ENCODE data around the gene MGMT.

Gene MGMT

GRCh38 chr10:129771024-129771423 lies 304.0 kb downstream of the MGMT start:
- no peak overlapping the region for H3K27ac ChIP-seq
- TF ChIP-seq CTCF (conservative IDR thresholded peaks at IDR 0.05), result no peak

- H3K27ac ChIP-seq, result no peak overlapping the region
- no peak for TF ChIP-seq CTCF (conservative IDR thresholded peaks at IDR 0.05)
Observed at GRCh38 chr10:129771576-129771975, 304.5 kb downstream of the MGMT start.

- no peak for TF ChIP-seq CTCF (conservative IDR thresholded peaks at IDR 0.05)
- no peak overlapping the region for H3K27ac ChIP-seq
Observed at GRCh38 chr10:129771991-129772431, 305.0 kb downstream of the MGMT start.

- no peak for TF ChIP-seq CTCF (conservative IDR thresholded peaks at IDR 0.05)
- H3K27ac ChIP-seq, result no peak overlapping the region
Observed at GRCh38 chr10:129772468-129773358, 305.7 kb downstream of the MGMT start.

- no peak overlapping the region for H3K27ac ChIP-seq
- no peak for TF ChIP-seq CTCF (conservative IDR thresholded peaks at IDR 0.05)
Observed at GRCh38 chr10:129773359-129773990, 306.4 kb downstream of the MGMT start.

- no peak overlapping the region for H3K27ac ChIP-seq
- no peak for TF ChIP-seq CTCF (conservative IDR thresholded peaks at IDR 0.05)
Observed at GRCh38 chr10:129774082-129774735, 307.2 kb downstream of the MGMT start.

GRCh38 chr10:129774736-129775401 lies 307.8 kb downstream of the MGMT start:
- H3K27ac ChIP-seq, result no peak overlapping the region
- no peak for TF ChIP-seq CTCF (conservative IDR thresholded peaks at IDR 0.05)

Data from VCaP (cell line).